Measurements from ENCODE around the gene DLG2. TPM values are rescaled to one million over a fixed set of nuclear protein-coding genes. Genes with fewer than 3 reads are reported as not detected.

DLG2 gene
- total RNA-seq, 1 donor from 2014 or later = 6.3 TPM

DNA sequence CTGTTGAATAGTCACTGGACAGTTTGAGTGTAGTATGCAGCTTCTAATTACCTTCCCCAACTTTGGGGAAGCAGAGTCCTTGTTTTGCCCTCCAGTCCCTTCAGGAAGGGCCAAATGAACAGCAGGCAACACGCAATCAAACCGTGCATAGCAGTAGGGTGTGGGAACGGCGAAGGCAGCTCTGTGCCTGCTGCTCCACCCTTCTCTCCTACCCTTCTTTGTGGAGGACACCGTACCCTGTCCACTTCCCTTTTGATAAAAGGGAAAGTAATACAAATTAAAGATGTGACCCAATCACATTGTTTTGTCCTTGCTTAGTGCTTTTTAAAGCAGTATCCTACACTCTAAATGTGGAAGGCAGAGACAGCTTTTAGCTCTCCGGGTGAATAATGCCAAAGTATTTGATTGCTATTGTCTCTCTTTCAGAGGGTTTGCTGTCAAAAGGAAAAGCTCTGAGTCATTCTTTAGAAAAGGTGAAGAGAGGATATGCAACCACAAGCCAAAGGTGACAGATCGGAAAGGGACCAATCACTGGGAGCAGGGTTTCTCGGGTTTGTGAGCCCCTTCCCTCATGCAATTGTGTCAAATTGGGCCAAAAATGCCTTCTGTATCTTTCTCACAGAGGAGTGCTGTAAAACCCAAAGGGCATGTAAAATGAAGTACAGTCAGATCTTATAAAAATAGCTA, 1933.7 kb downstream of the DLG2 start:
- peak; percentile 81 for ATAC-seq

DNA sequence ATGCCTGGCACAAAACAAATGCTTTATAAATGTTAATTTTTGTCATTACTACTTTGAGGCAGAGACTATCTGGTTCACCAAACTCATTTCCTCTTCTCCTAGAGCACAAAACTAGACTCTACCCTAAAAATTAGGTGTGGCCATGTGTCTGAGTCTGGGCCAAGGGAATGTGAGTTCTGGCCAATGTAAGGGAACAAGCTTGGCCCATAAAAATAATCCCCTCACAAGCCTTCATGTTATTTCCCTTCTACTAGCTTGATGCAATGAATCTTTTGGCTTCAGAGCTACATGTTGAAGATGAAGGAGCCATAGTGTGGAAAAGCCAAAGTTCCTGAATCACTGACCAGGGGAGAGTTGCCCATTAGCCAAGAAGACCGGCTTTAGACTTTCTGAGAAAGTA, 1934.5 kb downstream of the DLG2 start:
- ATAC-seq = no peak

DNA sequence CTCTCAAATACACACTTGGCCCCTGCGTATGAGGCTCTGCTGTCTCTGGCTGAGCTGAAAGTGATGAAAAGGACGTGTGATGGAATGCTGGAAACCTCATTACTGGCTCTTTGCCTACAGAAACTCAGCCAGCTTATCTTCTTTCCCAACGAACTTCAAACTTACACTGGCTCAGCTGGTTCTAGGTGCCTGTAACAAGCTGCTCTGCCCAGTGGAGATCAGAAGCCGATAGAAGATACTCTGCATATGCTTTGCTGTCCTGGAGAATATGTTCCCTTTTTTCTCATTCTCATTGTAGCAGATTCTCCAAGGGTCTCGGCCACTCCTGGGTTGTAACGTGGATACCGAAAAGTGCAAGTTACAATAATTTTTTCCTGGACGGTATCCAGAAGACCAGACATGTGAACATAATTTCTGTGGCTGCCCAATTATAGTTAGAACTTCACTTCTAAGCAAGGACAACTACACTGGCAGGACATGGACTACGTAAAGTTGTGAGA, 1935.6 kb downstream of the DLG2 start:
- peak; percentile 56 for ATAC-seq

- no peak for ATAC-seq
These were observed 1937.9 kb downstream of the DLG2 start for GRCh38 chr11:83689144-83689780.

DNA sequence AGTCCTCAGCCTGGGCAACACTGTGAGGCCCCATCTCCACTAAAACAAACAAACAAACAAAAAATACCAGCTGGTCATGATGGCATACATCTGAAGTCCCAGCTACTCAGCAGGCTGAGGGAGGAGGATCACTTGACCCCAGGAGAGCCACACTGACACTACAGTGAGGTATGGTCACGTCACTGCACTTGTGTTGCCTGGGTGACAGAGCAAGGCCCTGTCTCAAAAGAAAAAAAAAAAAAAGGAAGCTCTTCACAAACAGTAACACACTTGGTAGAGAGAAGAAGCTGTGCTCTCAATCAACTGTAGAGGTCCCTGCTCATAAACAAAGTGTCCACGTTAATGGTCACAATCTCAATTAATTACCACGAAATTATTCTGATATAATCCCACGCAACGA, 1939.4 kb downstream of the DLG2 start:
- ATAC-seq = no peak

- no peak for ATAC-seq
These were observed 1941.4 kb downstream of the DLG2 start for GRCh38 chr11:83685730-83686129.

DNA sequence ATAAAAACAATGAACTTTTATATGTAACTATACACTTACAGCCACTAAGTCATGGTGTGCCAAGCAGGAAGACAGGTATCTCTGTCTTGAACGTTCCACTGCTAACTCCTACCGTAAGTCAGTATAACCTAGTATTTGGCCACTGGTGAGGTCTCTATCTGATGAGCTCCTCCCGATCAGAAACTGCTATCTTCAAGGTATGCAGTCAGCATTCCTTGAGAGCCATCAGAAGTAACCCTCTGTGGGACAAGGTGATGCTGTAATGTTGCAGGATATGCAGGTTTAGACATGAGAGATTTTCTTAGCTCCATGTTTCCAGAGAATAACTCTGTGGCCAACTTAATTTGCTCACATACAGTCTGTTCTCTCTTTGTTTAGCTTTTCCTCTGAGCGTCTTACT, 1943.1 kb downstream of the DLG2 start:
- no peak for ATAC-seq

GRCh38 chr11:83682611-83682973, 1944.6 kb downstream of the DLG2 start:
- ATAC-seq = peak; percentile 79

DNA sequence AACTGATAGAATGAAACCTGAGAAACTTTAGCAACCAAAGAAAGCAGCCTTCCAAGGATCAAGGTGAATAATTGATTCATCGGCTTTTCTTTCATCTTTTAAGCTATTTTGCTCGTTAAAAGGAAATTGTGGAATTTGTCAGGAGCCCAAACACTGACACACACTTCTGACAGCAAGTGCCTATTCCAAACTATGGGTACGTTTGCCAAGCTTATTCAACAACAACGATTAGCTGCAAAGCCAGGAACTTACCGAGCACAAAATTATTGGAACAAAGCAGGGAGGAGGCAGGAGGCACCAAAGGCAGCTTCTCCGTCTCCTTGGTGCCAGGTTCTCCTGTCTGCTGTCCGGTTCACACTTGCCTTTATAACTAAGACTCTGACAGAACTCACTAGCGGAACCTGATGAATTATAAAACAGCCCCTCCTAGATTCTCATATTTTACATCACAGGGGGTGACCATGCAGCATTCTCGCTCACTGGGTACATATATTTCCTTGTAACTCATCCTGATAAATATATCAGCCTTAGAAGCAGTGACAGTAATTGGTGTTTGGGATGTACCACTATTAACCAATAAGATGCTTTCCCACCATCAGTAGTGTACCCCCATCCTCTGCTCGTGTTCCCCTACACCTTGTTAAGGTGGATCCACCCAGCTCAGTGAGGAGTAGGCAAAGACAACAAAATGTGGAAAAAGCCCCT, 1945.1 kb downstream of the DLG2 start:
- peak; percentile 42 for ATAC-seq

DNA sequence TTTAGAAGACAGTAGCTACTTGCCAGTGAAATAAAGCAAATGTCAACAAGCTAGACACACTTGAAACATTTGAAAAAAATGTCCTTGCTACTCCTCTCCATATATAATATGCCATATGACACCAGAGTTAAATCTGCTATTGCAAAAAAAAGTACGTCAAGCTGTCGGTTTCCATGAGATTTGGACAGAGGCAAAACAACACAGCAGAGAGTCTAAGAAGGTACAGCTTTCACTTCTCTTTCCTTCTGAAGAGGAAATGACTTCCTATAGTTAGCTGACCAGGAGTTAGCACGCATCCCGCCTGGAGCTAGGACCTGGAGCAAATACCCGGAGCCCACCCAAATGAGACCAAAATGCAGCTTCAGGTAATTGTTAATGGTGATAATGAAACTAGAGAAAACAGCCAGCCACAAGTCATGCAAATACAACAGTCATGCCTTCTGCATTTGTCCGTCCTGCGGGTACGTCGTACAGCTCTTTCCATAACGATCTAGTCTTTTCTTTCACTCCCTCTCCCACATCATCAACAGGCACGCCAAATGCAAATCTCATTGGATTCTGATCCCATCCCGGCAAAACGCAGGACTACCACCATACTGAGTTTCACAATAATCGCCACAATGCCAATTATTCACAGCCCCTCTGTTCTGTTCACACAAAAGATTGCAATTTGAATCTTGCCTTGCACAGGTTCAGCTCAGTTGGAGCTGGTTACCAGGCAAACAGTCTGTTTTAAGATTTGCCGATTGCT, 1945.9 kb downstream of the DLG2 start:
- ATAC-seq = no peak

DNA sequence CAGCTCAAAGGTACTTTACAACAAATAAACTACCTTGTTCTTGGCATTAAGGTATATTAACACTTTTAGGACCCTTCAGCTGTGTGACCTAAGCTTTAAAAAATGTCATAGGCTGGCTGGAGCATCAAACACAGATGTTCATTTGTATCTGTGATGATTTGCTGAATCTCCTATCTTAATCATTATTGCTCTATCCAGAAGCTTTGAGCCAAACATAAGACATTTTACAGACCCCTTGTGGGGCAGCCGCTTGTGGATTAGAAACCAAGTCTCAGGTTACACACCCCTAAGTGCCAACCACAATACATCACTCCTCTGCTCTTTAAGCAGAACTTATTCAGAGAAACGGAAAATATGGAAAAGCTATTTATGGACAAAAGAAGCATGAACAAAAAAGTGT, 1946.8 kb downstream of the DLG2 start:
- ATAC-seq = no peak

GRCh38 chr11:83678831-83679584, 1948.1 kb downstream of the DLG2 start:
- no peak for ATAC-seq

DNA sequence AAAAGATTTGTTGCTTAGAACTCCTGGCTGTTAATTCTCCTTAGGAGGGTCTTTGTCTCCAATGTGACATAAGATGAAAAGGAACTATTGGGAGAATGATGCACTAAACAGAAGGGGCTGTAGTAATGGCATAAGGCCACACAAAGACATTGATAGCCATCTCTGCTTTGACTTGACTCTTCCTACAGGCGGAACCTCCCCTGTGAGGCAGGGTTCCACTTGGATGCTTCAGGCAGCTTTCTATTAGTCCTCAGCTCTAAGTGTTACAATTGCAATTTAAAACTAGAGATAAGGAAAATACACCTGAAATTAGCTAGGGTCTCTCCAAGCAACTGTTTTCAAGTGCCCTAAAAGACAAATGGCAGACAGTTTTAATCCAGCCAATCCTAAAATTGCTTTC, 1949.4 kb downstream of the DLG2 start:
- ATAC-seq = no peak

- ATAC-seq = no peak
These were observed 1951.0 kb downstream of the DLG2 start for GRCh38 chr11:83676056-83676601.

GRCh38 chr11:83674102-83674896, 1952.8 kb downstream of the DLG2 start:
- ATAC-seq = no peak

DNA sequence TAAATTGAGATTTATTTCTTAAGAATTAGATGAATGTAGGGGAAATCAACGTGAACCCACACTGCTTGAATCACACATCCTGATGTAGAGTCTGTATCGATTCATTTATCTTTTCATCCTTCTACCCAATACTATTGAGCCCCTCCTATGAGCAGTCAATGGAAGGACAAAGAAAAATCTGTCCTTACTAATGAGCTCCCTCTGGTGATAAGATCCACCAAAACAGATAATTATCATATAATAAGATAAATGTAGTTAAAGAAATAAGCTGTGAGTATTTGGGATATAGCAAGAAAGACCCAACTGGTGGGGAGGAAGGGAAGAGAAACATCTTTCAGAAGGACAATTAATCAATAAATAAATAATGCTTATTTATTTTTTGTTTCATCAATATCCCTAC, 1955.9 kb downstream of the DLG2 start:
- no peak for ATAC-seq

- no peak for ATAC-seq
These were observed 1961.0 kb downstream of the DLG2 start for GRCh38 chr11:83666149-83666548.

GRCh38 chr11:83663988-83664387, 1963.2 kb downstream of the DLG2 start:
- no peak for ATAC-seq

- no peak for ATAC-seq
These were observed 1963.7 kb downstream of the DLG2 start for GRCh38 chr11:83663446-83663845.

DNA sequence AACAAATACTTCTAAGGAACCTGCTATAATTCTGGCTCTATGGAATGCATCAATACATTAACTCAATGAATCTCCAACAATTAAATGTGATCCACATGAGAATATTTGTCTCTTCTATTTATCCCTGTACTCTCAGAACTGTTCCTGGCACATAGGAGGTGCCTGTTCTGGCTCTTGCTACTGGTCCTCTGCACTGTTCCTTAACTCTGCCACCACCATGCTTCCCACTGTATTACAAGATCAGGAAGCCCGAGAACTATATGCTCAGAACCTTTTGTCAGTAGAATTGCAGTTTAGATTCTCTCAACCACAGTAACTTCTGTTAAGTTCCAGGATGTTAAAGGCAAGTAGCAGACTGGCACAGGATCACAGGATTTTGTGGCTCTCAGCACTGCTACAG, 1964.7 kb downstream of the DLG2 start:
- no peak for ATAC-seq

Measured in esophagus mucosa (tissue), 1 donor.